Right lobe of liver (tissue), 6 donors: ENCODE measurements around the gene SDK1. TPM values are rescaled to one million over a fixed set of nuclear protein-coding genes. Genes with fewer than 3 reads are reported as not detected.

Experiments used
- ATAC-seq, 4 donors: fragments of 200-7000 bp; cut with Tn5 transposase; one replicate each; pipeline ENCODE4 v1.9.1; 2020; ENCODE audit warnings: mild to moderate bottlenecking in 4 of 4, moderate library complexity in 4 of 4
- DNase-seq, 3 donors: peaks; one replicate each; pipeline ENCODE4 v3.0.0-alpha.2; 2020
- H3K27ac ChIP-seq, 3 donors: fragments of 200-600 bp; one replicate each; pipeline ENCODE4 v1.8.0; 2022
- H3K27me3 ChIP-seq, 2 donors: fragments of 200-600 bp; one replicate each; pipeline ENCODE4 v1.8.0; 2022
- H3K36me3 ChIP-seq, 4 donors: fragments of 200-600 bp; sonication (generic) in 1 of 4; one replicate each; pipeline versions ENCODE4 v1.5.1 to v1.8.0; 2017 to 2022; ENCODE audit warnings: control low read depth in 1 of 4
- H3K4me1 ChIP-seq, 4 donors: fragments of 200-600 bp; sonication (generic) in 1 of 4; one replicate each; pipeline versions ENCODE4 v1.5.1 to v1.8.0; 2017 to 2022; ENCODE audit warnings: control low read depth in 1 of 4
- H3K4me3 ChIP-seq, 3 donors: fragments of 200-600 bp; one replicate each; pipeline ENCODE4 v1.8.0; 2022
- H3K9me3 ChIP-seq, 4 donors: fragments of 200-600 bp; sonication (generic) in 1 of 4; one replicate each; pipeline versions ENCODE4 v1.5.1 to v1.8.0; 2017 to 2022; ENCODE audit warnings: control low read depth in 1 of 4
- POLR2A ChIP-seq: fragments of 450-650 bp; IDR thresholded peaks from one replicate; pipeline ENCODE4 v1.6.1; 2017; ENCODE audit warnings: antibody characterized with exemption, mild to moderate bottlenecking
- WGBS: methylation state at CpG from one replicate; pipeline ENCODE4 v1.1.6; 2018; ENCODE audit warnings: low coverage, low lambda C conversion rate; ENCODE audit not compliant: insufficient coverage; ENCODE audit errors: missing lambda C conversion rate; 5-methylcytosine and 5-hydroxymethylcytosine counted together
- intact Hi-C, 2 donors: fragments of 100-400 bp; cut with DNase I; formaldehyde crosslinking; loops; one replicate each; pipeline versions ENCODE4 v1.11.2 to v1.14.1; 2022
- total RNA-seq, 6 experiments: library from RNA; depleted of rRNA in 2 of 6; stranded (reverse); fragments of >200 nt in 2 of 6; fragmentation: NEBNext Ultra II Directional in 3 of 6; extraction: Animal tissue kit (Norgen Biotek cat#: 25700) in 3 of 6; gene quantifications; one replicate each; pipeline versions ENCODE4 v1.1.0 to v1.2.4, GENCODE V29; 2016 to 2023
- TF ChIP-seq, protein P1 (sequence below), 4 donors: fragments of 200-600 bp in 3 of 4; fragments of 450-650 bp in 1 of 4; IDR thresholded peaks; one replicate each; pipeline versions ENCODE4 v1.5.1 to v1.8.0; 2016 to 2022; ENCODE audit warnings: antibody characterized with exemption in 4 of 4, mild to moderate bottlenecking in 2 of 4
- donor health status: DM: no; HTN: yes; CAD: no.
- donor health status: DM: no; HTN: no; CAD: no.
- donor health status: DM: no; HTN: no; CAD: no.
- donor health status: DM: no; HTN: yes; CAD: no.
- donor health status: DM: no; HTN: yes; CAD: no.

Gene SDK1
- total RNA-seq, 6 experiments from 2014 or later: 0.07 to 1.4 (median 0.65) TPM

- H3K36me3 ChIP-seq: no peaks in the 10 kb centered on the region
- no peaks in the 10 kb centered on the region for H3K9me3 ChIP-seq
- no peak for DNase-seq
- no peak for TF ChIP-seq POLR2A
- no peaks in the 10 kb centered on the region for H3K27me3 ChIP-seq
- intact Hi-C loops: no loop called here
- no peaks in the 10 kb centered on the region for H3K4me1 ChIP-seq
- no peak overlapping the region for H3K4me3 ChIP-seq
- no peak for ATAC-seq
- no peak overlapping the region for H3K27ac ChIP-seq
- WGBS: 77% methylated on average over 3 of the region's 3 CpGs
Observed at GRCh38 chr7:3439333-3440030, 138.4 kb downstream of the SDK1 start.

DNA sequence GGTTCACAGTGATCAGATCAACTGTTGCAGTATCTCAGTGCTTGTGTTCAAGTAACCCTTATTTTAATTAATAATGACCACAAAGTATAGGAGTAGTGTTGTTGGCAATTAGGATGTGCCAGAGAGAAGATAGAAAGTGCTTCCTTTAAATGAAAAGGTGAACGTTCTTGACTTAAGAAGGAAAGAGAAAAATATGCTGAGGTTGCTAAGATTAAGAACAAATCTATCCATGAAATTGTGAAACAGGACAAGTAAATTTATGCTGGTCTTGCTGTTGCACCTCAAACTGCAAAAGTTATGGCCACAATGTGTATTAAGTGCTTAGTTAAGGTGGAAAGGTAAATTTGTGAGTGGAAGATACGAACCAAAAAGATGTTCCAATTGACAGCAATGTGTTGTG lies 139.5 kb downstream of the SDK1 start:
- Histone ChIP-seq H3K4me3 (no peak overlapping the region), H3K36me3 (no peaks in the 10 kb centered on the region), H3K4me1 (no peaks in the 10 kb centered on the region), H3K27me3 (no peaks in the 10 kb centered on the region), H3K9me3 (no peaks in the 10 kb centered on the region), H3K27ac (no peak overlapping the region)
- 17% methylated on average over 2 of the region's 2 CpGs for WGBS
- DNase-seq (no peak), ATAC-seq (no peak)
- TF ChIP-seq, protein P1, sequence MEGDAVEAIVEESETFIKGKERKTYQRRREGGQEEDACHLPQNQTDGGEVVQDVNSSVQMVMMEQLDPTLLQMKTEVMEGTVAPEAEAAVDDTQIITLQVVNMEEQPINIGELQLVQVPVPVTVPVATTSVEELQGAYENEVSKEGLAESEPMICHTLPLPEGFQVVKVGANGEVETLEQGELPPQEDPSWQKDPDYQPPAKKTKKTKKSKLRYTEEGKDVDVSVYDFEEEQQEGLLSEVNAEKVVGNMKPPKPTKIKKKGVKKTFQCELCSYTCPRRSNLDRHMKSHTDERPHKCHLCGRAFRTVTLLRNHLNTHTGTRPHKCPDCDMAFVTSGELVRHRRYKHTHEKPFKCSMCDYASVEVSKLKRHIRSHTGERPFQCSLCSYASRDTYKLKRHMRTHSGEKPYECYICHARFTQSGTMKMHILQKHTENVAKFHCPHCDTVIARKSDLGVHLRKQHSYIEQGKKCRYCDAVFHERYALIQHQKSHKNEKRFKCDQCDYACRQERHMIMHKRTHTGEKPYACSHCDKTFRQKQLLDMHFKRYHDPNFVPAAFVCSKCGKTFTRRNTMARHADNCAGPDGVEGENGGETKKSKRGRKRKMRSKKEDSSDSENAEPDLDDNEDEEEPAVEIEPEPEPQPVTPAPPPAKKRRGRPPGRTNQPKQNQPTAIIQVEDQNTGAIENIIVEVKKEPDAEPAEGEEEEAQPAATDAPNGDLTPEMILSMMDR (IDR thresholded peaks at IDR 0.05): no peak
- no peak for TF ChIP-seq POLR2A
- intact Hi-C loops: no loop called here

GRCh38 chr7:3443716-3444115 lies 142.7 kb downstream of the SDK1 start:
- no peaks in the 10 kb centered on the region for H3K9me3 ChIP-seq
- H3K4me1 ChIP-seq: no peaks in the 10 kb centered on the region
- DNase-seq (no peak), ATAC-seq (no peak)
- TF ChIP-seq POLR2A: no peak
- TF ChIP-seq, protein P1 (IDR thresholded peaks at IDR 0.05): no peak
- H3K27me3 ChIP-seq: no peaks in the 10 kb centered on the region
- 63% methylated on average over 5 of the region's 5 CpGs for WGBS
- intact Hi-C loops: no loop called here
- no peak overlapping the region for H3K27ac ChIP-seq
- H3K4me3 ChIP-seq: no peak overlapping the region
- H3K36me3 ChIP-seq: no peaks in the 10 kb centered on the region

DNA sequence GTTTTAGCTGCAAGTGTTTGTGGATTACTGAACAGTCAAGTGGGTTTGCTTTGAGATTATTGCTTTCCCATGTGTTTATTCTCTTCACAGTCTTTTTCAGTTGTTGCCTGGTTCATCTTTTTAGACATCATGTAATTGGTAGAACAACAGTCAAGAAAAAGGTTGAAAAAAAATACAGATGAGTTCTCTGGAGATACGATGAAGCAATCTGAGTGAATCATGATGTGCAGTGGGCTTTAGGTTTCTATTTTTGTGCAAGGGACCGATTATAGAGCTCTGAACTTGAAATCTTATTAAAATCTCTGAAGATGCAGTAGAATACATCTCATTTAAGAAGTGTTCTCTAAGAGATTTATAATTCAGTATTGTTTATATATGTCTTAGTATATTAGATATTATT lies 145.7 kb downstream of the SDK1 start:
- TF ChIP-seq, protein P1 (IDR thresholded peaks at IDR 0.05): no peak
- no peak for TF ChIP-seq POLR2A
- 49% methylated on average over 2 of the region's 2 CpGs for WGBS
- no peak for ATAC-seq
- Histone ChIP-seq H3K36me3 (no peaks in the 10 kb centered on the region), H3K27me3 (no peaks in the 10 kb centered on the region), H3K9me3 (no peaks in the 10 kb centered on the region), H3K27ac (no peak overlapping the region), H3K4me1 (no peaks in the 10 kb centered on the region), H3K4me3 (no peak overlapping the region)
- DNase-seq: no peak
- intact Hi-C loops: no loop called here

GRCh38 chr7:3451701-3452100 lies 150.6 kb downstream of the SDK1 start:
- 60% methylated on average over 4 of the region's 4 CpGs for WGBS
- ATAC-seq: no peak
- intact Hi-C loops: no loop called here

More at GRCh38 chr7:3451701-3452100, 150.6 kb downstream of the SDK1 start:
- no peak for TF ChIP-seq POLR2A
- TF ChIP-seq, protein P1 (IDR thresholded peaks at IDR 0.05): no peak
- no peak overlapping the region for H3K27ac ChIP-seq
- H3K36me3 ChIP-seq: no peaks in the 10 kb centered on the region
- H3K27me3 ChIP-seq: no peaks in the 10 kb centered on the region
- no peaks in the 10 kb centered on the region for H3K4me1 ChIP-seq
- no peak overlapping the region for H3K4me3 ChIP-seq
- no peaks in the 10 kb centered on the region for H3K9me3 ChIP-seq
- no peak for DNase-seq
